ENCODE measurements around the gene SLC22A15. TPM values are rescaled to one million over a fixed set of nuclear protein-coding genes. Genes with fewer than 3 reads are reported as not detected.

SLC22A15 gene
- 1 to 10 TPM; 3.2 to 5.9 (median 4.1) TPM for total RNA-seq (2021; fragmentation: NEBNext Ultra II Directional; extraction: Animal tissue kit (Norgen Biotek cat#: 25700))
- long read RNA-seq, partial matches to known transcripts = 0 of 4 reads
- long read RNA-seq, other reads (novel, unspliced or antisense) = 4 of 4 reads

GRCh38 chr1:115976062-115976920, at the start of gene SLC22A15:
Gene SLC22A15 (plus strand): TSS chr1:115976513. CDS start chr1:115976628, 115 bp downstream.
- Mint-ChIP-seq H3K4me3 (peak within 1 kb of the TSS; percentile 90), H3K27ac (peak within 1 kb of the TSS; percentile 92)

DNA sequence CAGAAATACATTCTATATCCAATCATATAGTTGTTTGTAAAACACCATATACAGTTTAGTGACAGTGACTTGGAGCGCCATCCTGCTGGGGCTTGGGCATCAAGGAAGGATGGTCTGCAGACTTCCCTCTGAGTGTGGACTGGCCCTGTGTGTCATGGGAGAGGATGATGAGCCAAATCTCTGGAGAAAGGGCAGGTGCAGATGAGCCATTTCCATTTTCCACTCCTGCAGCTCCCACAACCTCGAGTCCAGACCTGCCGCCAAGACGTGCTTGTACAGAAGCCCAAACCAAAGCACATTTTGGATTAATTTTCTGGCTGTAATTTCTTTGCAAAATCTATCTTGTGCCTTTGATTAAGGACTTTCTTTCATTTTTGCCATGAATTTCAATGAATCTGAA, 48.3 kb upstream of the SLC22A15 start:
- DNase-seq = no peak
- Mint-ChIP-seq H3K4me3 (no peak overlapping the region), H3K36me3 (ENCODE audit: low read depth) (no peaks in the 10 kb centered on the region), H3K27me3 (ENCODE audit: insufficient read depth) (peaks cover 18% of the 10 kb centered on the region), H3K27ac (no peak overlapping the region), H3K9me3 (no peaks in the 10 kb centered on the region), H3K4me1 (ENCODE audit: low read depth) (peaks cover 16% of the 10 kb centered on the region)
- TF ChIP-seq CTCF (IDR thresholded peaks at IDR 0.05) = no peak

More at GRCh38 chr1:115976062-115976920, at the start of gene SLC22A15:
- Mint-ChIP-seq H3K9me3 (no peaks in the 10 kb centered on the region), H3K36me3 (ENCODE audit: low read depth) (peaks cover 7% of the 10 kb centered on the region), H3K4me1 (ENCODE audit: low read depth) (peaks cover 41% of the 10 kb centered on the region), H3K27me3 (ENCODE audit: insufficient read depth) (no peaks in the 10 kb centered on the region)
- DNase-seq = peak; percentile 51
- no peak for TF ChIP-seq CTCF (IDR thresholded peaks at IDR 0.05)

GRCh38 chr1:115929881-115930280, 46.4 kb upstream of the SLC22A15 start:
- H3K4me3 Mint-ChIP-seq = no peak overlapping the region
- no peak for TF ChIP-seq CTCF (IDR thresholded peaks at IDR 0.05)
- DNase-seq = peak; percentile 66
- no peaks in the 10 kb centered on the region for H3K9me3 Mint-ChIP-seq
- H3K4me1 Mint-ChIP-seq (ENCODE audit: low read depth) = peaks cover 16% of the 10 kb centered on the region
- peaks cover 19% of the 10 kb centered on the region for H3K27me3 Mint-ChIP-seq (ENCODE audit: insufficient read depth)
- no peak overlapping the region for H3K27ac Mint-ChIP-seq
- no peaks in the 10 kb centered on the region for H3K36me3 Mint-ChIP-seq (ENCODE audit: low read depth)

DNA sequence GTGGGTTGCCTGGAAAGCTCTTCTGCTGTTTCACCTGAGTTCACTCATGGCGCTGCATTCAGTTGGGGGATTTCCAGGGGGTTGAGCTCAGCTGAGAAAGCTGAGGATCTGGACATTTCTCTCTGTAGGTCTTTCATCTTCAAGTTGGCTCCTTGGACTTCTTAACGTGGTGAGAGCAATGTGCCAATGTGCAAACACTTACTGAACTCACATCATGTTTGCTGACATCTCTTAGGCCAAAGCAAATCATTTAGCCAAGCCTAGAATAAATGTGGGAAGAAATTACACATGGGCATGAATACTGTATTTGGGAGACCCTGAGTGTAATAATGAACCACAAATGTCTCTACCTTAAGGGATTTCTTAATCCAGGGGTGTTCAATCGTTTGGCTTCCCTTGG, 42.7 kb upstream of the SLC22A15 start:
- H3K27ac Mint-ChIP-seq = no peak overlapping the region
- no peak for DNase-seq
- H3K27me3 Mint-ChIP-seq (ENCODE audit: insufficient read depth) = peaks cover 24% of the 10 kb centered on the region
- no peaks in the 10 kb centered on the region for H3K36me3 Mint-ChIP-seq (ENCODE audit: low read depth)
- H3K9me3 Mint-ChIP-seq = no peaks in the 10 kb centered on the region
- H3K4me1 Mint-ChIP-seq (ENCODE audit: low read depth) = peaks cover 16% of the 10 kb centered on the region
- H3K4me3 Mint-ChIP-seq = no peak overlapping the region
- TF ChIP-seq CTCF (IDR thresholded peaks at IDR 0.05) = no peak

DNA sequence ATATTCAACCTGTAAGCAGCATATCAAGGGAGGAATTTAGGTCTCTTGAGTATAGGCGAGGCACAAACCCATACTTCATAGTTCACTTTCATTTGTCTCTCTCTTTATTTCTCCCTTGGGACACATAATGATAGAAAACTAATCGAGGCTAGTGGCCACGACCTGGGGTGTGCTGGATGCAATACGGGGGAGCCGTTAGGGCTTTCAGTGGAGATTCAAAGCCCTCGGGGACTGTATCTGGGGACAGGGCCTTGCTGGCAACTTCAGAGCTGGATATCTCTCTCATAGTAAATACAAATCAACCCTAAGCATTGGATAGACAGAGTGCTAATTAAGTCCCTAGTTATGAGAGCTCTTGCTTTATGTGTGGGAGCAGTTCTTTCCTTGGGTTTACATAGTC, 36.9 kb upstream of the SLC22A15 start:
- peaks cover 25% of the 10 kb centered on the region for H3K27me3 Mint-ChIP-seq (ENCODE audit: insufficient read depth)
- TF ChIP-seq CTCF (IDR thresholded peaks at IDR 0.05) = no peak
- H3K9me3 Mint-ChIP-seq = no peaks in the 10 kb centered on the region
- no peak for DNase-seq
- H3K4me3 Mint-ChIP-seq = no peak overlapping the region
- no peak overlapping the region for H3K27ac Mint-ChIP-seq
- H3K4me1 Mint-ChIP-seq (ENCODE audit: low read depth) = no peaks in the 10 kb centered on the region
- H3K36me3 Mint-ChIP-seq (ENCODE audit: low read depth) = no peaks in the 10 kb centered on the region
